AG04450 (cell line): ENCODE data around the gene KCNJ6. TPM values are rescaled to one million over a fixed set of nuclear protein-coding genes. Genes with fewer than 3 reads are reported as not detected.
"Not testable (repeated sequence)": the region's sequence is repeated elsewhere in the genome, so short reads cannot be mapped to it uniquely, and the experiment has no call there.

Experiments
- CTCF ChIA-PET: fragments of 300-600, 350-600 bp; formaldehyde crosslinking; extraction: SDS; loops from one replicate; lab custom pipeline; 2022; ENCODE audit warnings: antibody characterized with exemption, inconsistent platforms; lab: Charles Lee
- POLR2A ChIA-PET: fragments of 350-600 bp; formaldehyde crosslinking; extraction: SDS; loops from one replicate; lab custom pipeline; 2021; ENCODE audit warnings: antibody characterized with exemption, inconsistent platforms; lab: Yijun Ruan, JAX
- DNase-seq: peaks from one replicate; pipeline ENCODE4 v3.0.0-alpha.2; 2011; ENCODE audit warnings: low read depth, low spot score
- H3K27ac ChIP-seq: one replicate; pipeline ENCODE4 v1.5.1; 2012; ENCODE audit warnings: low read depth, low read length, control low read depth
- H3K27me3 ChIP-seq: one replicate; pipeline ENCODE4 v1.6.0; 2012; ENCODE audit warnings: low read length; ENCODE audit not compliant: control insufficient read depth, insufficient read depth
- H3K4me3 ChIP-seq: 2 replicates; pipeline ENCODE4 v1.5.1; 2011; ENCODE audit warnings: mild to moderate bottlenecking, low read depth, low read length, control low read depth
- H3K9me3 ChIP-seq: 2 replicates; pipeline ENCODE4 v1.5.1; 2012; ENCODE audit warnings: low read length; ENCODE audit not compliant: control insufficient read depth, insufficient read depth
- polyA plus RNA-seq: library from polyadenylated mRNA; depleted of rRNA; stranded (reverse); fragments of >200 nt; gene quantifications from 2 replicates; pipeline ENCODE4 v1.2.3, GENCODE V29; 2011
- TF ChIP-seq, protein P1 (sequence below): IDR thresholded peaks from 2 replicates; pipeline ENCODE4 v1.5.1; 2011; ENCODE audit warnings: low read depth, low read length, control low read depth, inconsistent platforms

KCNJ6 gene
- polyA plus RNA-seq, 1 experiment, result 0.02 TPM

DNA sequence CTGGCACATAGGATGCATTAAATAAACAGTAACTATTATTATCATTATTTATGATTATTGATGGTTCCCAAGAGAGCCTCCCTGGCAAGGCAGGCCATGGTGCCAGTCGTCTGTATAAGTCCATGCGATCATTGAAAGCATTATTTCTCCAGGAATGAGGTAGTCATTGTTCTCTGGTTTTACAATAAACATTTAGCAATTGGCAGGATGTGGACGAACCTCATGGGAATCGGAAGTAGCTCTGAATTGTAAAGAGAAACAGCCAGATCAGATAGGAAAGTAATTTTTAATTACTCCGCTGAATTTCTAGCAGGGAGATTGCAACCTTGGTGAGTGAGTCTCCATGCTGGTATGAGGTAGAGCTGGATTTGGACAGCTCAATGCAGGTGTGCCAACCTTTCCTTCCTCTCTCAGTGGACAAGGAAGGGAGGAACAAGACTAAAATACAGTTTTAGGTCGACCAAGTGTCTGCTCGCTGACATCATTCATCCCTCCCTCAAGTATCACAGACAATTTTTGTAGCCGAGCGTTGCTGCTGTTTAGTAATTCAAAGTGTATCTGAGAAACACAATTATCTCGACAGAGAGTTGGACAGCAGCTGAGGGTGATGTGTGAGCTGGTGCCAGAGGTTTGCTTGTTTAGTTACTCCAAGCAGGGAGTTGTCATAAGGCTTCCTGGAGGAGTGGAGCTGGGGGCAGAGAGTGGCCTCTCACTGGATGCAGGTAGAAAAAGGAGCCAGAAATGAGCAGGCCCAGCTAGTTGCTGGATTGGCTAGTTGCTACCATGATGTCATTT is 250.8 kb downstream of the KCNJ6 start:
- no peaks in the 10 kb centered on the region for H3K27me3 ChIP-seq
- no peak overlapping the region for H3K27ac ChIP-seq
- DNase-seq, result no peak
- no peaks in the 10 kb centered on the region; the same call in 1 of the 2 replicates for H3K9me3 ChIP-seq
- H3K4me3 ChIP-seq, result no peak overlapping the region
- CTCF ChIA-PET, result interaction anchor here (0.8 to 1.3 kb wide), 2 partner anchors 9 to 414 kb away, joined by 3 to 4 read pairs; no protein-coding TSS in a partner anchor
- POLR2A ChIA-PET, result no interaction called here
- TF ChIP-seq, protein P1, sequence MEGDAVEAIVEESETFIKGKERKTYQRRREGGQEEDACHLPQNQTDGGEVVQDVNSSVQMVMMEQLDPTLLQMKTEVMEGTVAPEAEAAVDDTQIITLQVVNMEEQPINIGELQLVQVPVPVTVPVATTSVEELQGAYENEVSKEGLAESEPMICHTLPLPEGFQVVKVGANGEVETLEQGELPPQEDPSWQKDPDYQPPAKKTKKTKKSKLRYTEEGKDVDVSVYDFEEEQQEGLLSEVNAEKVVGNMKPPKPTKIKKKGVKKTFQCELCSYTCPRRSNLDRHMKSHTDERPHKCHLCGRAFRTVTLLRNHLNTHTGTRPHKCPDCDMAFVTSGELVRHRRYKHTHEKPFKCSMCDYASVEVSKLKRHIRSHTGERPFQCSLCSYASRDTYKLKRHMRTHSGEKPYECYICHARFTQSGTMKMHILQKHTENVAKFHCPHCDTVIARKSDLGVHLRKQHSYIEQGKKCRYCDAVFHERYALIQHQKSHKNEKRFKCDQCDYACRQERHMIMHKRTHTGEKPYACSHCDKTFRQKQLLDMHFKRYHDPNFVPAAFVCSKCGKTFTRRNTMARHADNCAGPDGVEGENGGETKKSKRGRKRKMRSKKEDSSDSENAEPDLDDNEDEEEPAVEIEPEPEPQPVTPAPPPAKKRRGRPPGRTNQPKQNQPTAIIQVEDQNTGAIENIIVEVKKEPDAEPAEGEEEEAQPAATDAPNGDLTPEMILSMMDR, result no peak

DNA sequence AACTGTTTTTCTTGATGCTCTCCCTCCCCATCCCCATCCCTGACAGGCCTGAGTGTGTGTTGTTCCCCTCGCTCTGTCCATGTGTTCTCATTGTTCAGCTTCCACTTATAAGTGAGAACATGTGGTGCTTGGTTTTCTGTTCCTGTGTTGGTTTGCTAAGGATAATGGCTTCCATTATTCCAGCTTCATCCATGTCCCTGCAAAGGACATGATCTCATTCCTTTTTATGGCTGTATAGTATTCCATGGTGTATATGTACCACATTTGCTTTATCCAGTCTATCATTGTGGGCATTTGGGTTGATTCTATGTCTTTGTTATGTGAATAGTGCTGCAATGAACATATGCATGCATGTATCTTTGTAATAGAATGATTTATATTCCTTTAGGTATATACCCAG is 254.0 kb downstream of the KCNJ6 start:
- H3K4me3 ChIP-seq, H3K9me3 ChIP-seq, H3K27ac ChIP-seq, H3K27me3 ChIP-seq, DNase-seq, POLR2A ChIA-PET: not testable (repeated sequence)
- CTCF ChIA-PET, result interaction anchor here (2.1 kb wide), 1 partner anchor 12 kb away, joined by 16 read pairs; no protein-coding TSS in a partner anchor

DNA sequence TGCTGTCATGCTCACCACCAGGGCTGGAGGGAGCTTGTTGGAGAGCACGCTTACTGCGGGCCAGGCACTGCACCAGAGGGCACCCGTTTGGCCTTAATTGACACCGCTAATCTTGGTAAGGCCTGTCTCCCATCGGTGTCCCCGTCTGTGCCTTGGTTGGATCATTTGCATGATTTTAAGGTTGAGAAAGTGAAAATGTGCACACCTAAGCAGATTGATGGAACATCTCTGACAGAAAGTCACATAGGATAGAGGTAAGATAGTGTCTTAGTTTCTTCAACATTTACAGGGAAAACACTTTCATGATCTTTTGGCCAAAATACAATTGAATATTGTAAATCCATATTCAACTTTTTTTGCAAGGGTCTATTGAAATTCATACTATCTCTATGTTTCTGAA is 255.5 kb downstream of the KCNJ6 start:
- Histone ChIP-seq H3K27me3 (peaks cover 6% of the 10 kb centered on the region), H3K4me3 (no peak overlapping the region), H3K9me3 (no peaks in the 10 kb centered on the region), H3K27ac (no peak overlapping the region)
- TF ChIP-seq, protein P1, result no peak
- ChIA-PET CTCF (interaction anchor here (0.7 to 1.0 kb wide), 3 partner anchors 9 to 86 kb away, joined by 3 to 5 read pairs (median 3); no protein-coding TSS in a partner anchor), POLR2A (no interaction called here)
- no peak for DNase-seq

DNA sequence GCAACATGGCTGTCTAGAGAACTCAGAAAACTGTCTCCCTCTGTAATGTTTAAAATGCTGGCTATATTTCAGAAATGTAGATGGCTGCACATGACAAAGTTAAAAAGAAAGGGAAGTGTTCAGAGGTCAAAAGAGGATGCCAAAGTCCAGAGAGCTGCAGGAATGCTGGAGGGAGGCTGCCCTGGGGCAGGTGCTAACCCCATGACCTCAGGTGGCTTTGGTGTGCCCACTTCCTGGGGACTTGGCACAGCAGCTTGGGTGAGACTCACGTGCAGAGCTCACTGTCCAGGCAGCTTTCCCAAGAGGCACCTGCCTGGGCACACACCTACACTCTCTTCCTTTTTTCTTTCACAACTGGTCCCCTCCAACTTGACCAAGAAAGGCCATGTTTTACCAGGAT is 256.4 kb downstream of the KCNJ6 start:
- Histone ChIP-seq H3K27ac (no peak overlapping the region), H3K4me3 (no peak overlapping the region), H3K9me3 (no peaks in the 10 kb centered on the region), H3K27me3 (peaks cover 6% of the 10 kb centered on the region)
- ChIA-PET CTCF (interaction anchor here (0.5 to 1.0 kb wide), 2 partner anchors 9 to 13 kb away, joined by 3 read pairs; no protein-coding TSS in a partner anchor), POLR2A (no interaction called here)
- TF ChIP-seq, protein P1, result no peak
- no peak for DNase-seq

DNA sequence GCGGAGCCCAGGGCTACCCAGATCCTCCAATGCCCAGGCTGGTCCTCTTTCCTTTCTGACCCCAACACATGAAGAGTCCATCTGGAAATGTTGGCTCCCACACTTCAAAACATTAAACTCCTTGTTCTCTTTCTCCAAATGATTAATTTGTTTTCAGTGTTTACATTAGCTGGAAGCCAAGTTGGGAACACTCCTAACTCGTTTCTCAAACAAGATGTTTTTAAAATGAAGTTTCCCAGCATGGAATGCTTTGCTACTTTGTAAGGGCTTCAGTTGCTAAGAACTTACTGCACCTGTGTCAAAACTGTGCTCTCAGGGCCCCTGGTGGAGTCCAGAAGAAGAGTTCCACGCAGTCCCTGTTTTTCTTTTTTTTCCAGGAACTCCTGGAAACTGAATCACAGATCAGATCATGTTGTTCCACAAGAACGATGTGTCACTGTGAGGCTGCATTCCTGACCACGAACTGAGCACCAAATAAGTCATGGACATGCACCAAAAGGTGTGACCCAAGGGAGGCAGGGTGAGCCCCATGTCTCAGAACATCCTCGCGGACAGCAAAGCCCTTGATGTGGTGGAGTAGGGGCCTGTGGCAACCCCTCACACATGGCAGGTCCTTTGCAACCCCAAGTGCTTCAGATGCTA is 257.3 kb downstream of the KCNJ6 start:
- ChIA-PET POLR2A (interaction anchor here (0.6 kb wide), 1 partner anchor 95 kb away, joined by 3 read pairs; no protein-coding TSS in a partner anchor), CTCF (no interaction called here)
- peak; percentile 21 for DNase-seq
- TF ChIP-seq, protein P1, result peak; percentile 30; the same call in 1 of the 2 replicates
- Histone ChIP-seq H3K27me3 (peaks cover 6% of the 10 kb centered on the region), H3K27ac (no peak overlapping the region), H3K4me3 (no peak overlapping the region), H3K9me3 (no peaks in the 10 kb centered on the region)
